RWPE1 (cell line): ENCODE results near the gene CABP7.

ENCODE experiments used
- CTCF ChIA-PET: fragments of 350-600 bp; sonication (Branson Sonifier 250); formaldehyde crosslinking; extraction: SDS; loops from one replicate; lab custom pipeline; 2021; lab: Yijun Ruan, JAX
- POLR2A ChIA-PET: fragments of 400-600 bp; formaldehyde crosslinking; extraction: SDS; loops from one replicate; lab custom pipeline; 2020; ENCODE audit warnings: antibody characterized with exemption; ENCODE audit not compliant: low non-redundant PET; lab: Yijun Ruan, JAX
- DNase-seq: peaks from one replicate; pipeline ENCODE4 v3.0.0; 2012; ENCODE audit warnings: low spot score
- H3K27ac ChIP-seq: fragments of 450-650 bp; 2 replicates; pipeline ENCODE4 v1.5.1; 2017
- CTCF ChIP-seq: fragments of 450-650 bp; conservative IDR thresholded peaks from 2 replicates; pipeline ENCODE4 v1.5.1; 2017; ENCODE audit warnings: low read depth, mild to moderate bottlenecking

The CABP7 gene

GRCh38 chr22:29705651-29706050 lies 14.2 kb upstream of the CABP7 start:
- no peak overlapping the region for H3K27ac ChIP-seq
- no peak for TF ChIP-seq CTCF
- DNase-seq = no peak
- POLR2A ChIA-PET = no interaction called here
- CTCF ChIA-PET = no interaction called here

GRCh38 chr22:29706486-29706885 lies 13.3 kb upstream of the CABP7 start:
- H3K27ac ChIP-seq = no peak overlapping the region
- POLR2A ChIA-PET = no interaction called here
- no peak for TF ChIP-seq CTCF
- CTCF ChIA-PET = no interaction called here
- DNase-seq = no peak

- TF ChIP-seq CTCF = no peak
Measured at GRCh38 chr22:29707010-29707409, 12.8 kb upstream of the CABP7 start.

GRCh38 chr22:29707471-29707870 lies 12.3 kb upstream of the CABP7 start:
- POLR2A ChIA-PET = no interaction called here
- CTCF ChIA-PET = no interaction called here

More at GRCh38 chr22:29707010-29707409, 12.8 kb upstream of the CABP7 start:
- no peak overlapping the region for H3K27ac ChIP-seq
- DNase-seq = no peak
- POLR2A ChIA-PET = no interaction called here
- CTCF ChIA-PET = no interaction called here

GRCh38 chr22:29710193-29710592 lies 9.6 kb upstream of the CABP7 start:
- CTCF ChIA-PET = no interaction called here

More at GRCh38 chr22:29707471-29707870, 12.3 kb upstream of the CABP7 start:
- DNase-seq = no peak
- TF ChIP-seq CTCF = no peak
- H3K27ac ChIP-seq = no peak overlapping the region

GRCh38 chr22:29710922-29711593 lies 8.7 kb upstream of the CABP7 start:
- H3K27ac ChIP-seq = no peak overlapping the region
- ChIA-PET POLR2A (no interaction called here), CTCF (no interaction called here)
- no peak for DNase-seq
- no peak for TF ChIP-seq CTCF

More at GRCh38 chr22:29710193-29710592, 9.6 kb upstream of the CABP7 start:
- no peak for DNase-seq
- no peak for TF ChIP-seq CTCF
- POLR2A ChIA-PET = no interaction called here
- no peak overlapping the region for H3K27ac ChIP-seq
